Measurements from ENCODE around the gene GOLGA2. TPM values are rescaled to one million over a fixed set of nuclear protein-coding genes. Genes with fewer than 3 reads are reported as not detected.

Gene GOLGA2
- total and polyA plus RNA-seq, 2 of the 4 experiments (the other 2 are of a cell fraction), result 118 to 146 TPM

DNA sequence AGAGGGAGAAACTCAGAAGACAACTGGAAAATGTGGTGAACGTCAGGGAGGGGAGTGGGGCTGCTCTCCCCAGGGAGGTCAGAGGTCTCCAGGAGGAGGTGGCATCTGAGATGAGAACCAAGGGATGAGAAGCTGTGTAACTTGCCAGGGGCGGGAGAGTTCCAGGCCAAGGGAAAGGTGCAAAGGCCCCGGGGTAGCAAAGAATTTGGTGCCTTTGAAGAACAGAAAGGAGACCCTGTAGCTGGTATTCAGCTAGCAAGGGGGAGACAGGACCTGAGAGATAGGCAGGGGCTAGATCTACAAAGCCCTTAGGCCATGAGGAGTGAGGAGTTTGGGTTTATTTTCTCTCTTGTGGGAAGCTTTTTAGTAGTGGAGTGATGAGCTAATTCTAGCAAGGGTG is 69.3 kb downstream of the GOLGA2 start (continued):
- TF ChIP-seq, protein P1, sequence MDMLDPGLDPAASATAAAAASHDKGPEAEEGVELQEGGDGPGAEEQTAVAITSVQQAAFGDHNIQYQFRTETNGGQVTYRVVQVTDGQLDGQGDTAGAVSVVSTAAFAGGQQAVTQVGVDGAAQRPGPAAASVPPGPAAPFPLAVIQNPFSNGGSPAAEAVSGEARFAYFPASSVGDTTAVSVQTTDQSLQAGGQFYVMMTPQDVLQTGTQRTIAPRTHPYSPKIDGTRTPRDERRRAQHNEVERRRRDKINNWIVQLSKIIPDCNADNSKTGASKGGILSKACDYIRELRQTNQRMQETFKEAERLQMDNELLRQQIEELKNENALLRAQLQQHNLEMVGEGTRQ (IDR thresholded peaks at IDR 0.05; ENCODE audit: low read depth, low read length), result no peak

Small RNA genes within 50 kb of the gene (microRNA-seq; reads per million reads assigned to microRNA genes)
- gene MIR199B (ENCODE audit: insufficient read depth in 1 of 2, insufficient read length in 1 of 2, unreplicated experiment in 1 of 2) (416 to 423 reads per million in 2 experiments), gene MIR3154 (ENCODE audit: insufficient read depth in 1 of 2, insufficient read length in 1 of 2, unreplicated experiment in 1 of 2) (1.1 to 6.2 reads per million in 2 experiments)

Small RNA genes within 50 kb of the gene (small RNA-seq; reads per million reads assigned to genes)
- 12.3 to 5,645 (median 1,104) reads per million in 5 experiments for gene MIR199B
- 0 to 0.07 (median 0) reads per million in 5 experiments for gene MIR3154

Other genes with a start within 250 kb of the GOLGA2 start
- gene NAIF1, start 208.7 kb downstream of the GOLGA2 start, total RNA-seq (2012; rRNA removed), result 8.3 and 9.7 TPM in 2 replicates
- gene NAIF1, start 208.7 kb downstream of the GOLGA2 start, polyA plus RNA-seq (2012; rRNA removed), result 10.1 and 10.4 TPM in 2 replicates
- 17.9 and 20.3 TPM in 2 replicates for gene SLC25A25, start 207.8 kb downstream of the GOLGA2 start, total RNA-seq (2012; rRNA removed)
- 14.0 and 19.1 TPM in 2 replicates for gene SLC25A25, start 207.8 kb downstream of the GOLGA2 start, polyA plus RNA-seq (2012; rRNA removed)
- 90.3 and 107 TPM in 2 replicates for gene PTGES2, start 148.3 kb downstream of the GOLGA2 start, total RNA-seq (2012; rRNA removed)
- gene PTGES2, start 148.3 kb downstream of the GOLGA2 start, polyA plus RNA-seq (2012; rRNA removed), result 99.2 and 100 TPM in 2 replicates
- not detected in 2 replicates for gene LCN2, start 126.6 kb downstream of the GOLGA2 start, total RNA-seq (2012; rRNA removed)
- not detected in 2 replicates for gene LCN2, start 126.6 kb downstream of the GOLGA2 start, polyA plus RNA-seq (2012; rRNA removed)
- gene BBLN, start 115.7 kb downstream of the GOLGA2 start, total RNA-seq (2012; rRNA removed), result 25.1 and 27.5 TPM in 2 replicates
- 103 and 146 TPM in 2 replicates for gene BBLN, start 115.7 kb downstream of the GOLGA2 start, polyA plus RNA-seq (2012; rRNA removed)
- gene CIZ1, start 84.4 kb downstream of the GOLGA2 start, total RNA-seq (2012; rRNA removed), result 13.8 and 20.6 TPM in 2 replicates
- gene CIZ1, start 84.4 kb downstream of the GOLGA2 start, polyA plus RNA-seq (2012; rRNA removed), result 51.9 and 54.4 TPM in 2 replicates
- 11.4 and 13.6 TPM in 2 replicates for gene DNM1, start 72.6 kb downstream of the GOLGA2 start, total RNA-seq (2012; rRNA removed)
- 17.7 and 19.3 TPM in 2 replicates for gene DNM1, start 72.6 kb downstream of the GOLGA2 start, polyA plus RNA-seq (2012; rRNA removed)
- gene SWI5, start 269 bp upstream of the GOLGA2 start, total RNA-seq (2012; rRNA removed), result 37.5 and 38.9 TPM in 2 replicates
- 93.5 and 99.7 TPM in 2 replicates for gene SWI5, start 269 bp upstream of the GOLGA2 start, polyA plus RNA-seq (2012; rRNA removed)
- gene TRUB2, start 46.4 kb upstream of the GOLGA2 start, total RNA-seq (2012; rRNA removed), result 16.7 and 21.3 TPM in 2 replicates
- 17.4 and 18.0 TPM in 2 replicates for gene TRUB2, start 46.4 kb upstream of the GOLGA2 start, polyA plus RNA-seq (2012; rRNA removed)
- gene COQ4, start 46.8 kb upstream of the GOLGA2 start, total RNA-seq (2012; rRNA removed), result 20.0 and 20.1 TPM in 2 replicates
- gene COQ4, start 46.8 kb upstream of the GOLGA2 start, polyA plus RNA-seq (2012; rRNA removed), result 40.7 and 41.4 TPM in 2 replicates
- 9.2 and 9.7 TPM in 2 replicates for gene SLC27A4, start 64.5 kb upstream of the GOLGA2 start, total RNA-seq (2012; rRNA removed)
- 13.7 and 14.8 TPM in 2 replicates for gene SLC27A4, start 64.5 kb upstream of the GOLGA2 start, polyA plus RNA-seq (2012; rRNA removed)
- 20.6 and 33.2 TPM in 2 replicates for gene URM1, start 95.4 kb upstream of the GOLGA2 start, total RNA-seq (2012; rRNA removed)
- 66.9 and 75.6 TPM in 2 replicates for gene URM1, start 95.4 kb upstream of the GOLGA2 start, polyA plus RNA-seq (2012; rRNA removed)
- 15.1 and 16.1 TPM in 2 replicates for gene CERCAM, start 144.8 kb upstream of the GOLGA2 start, total RNA-seq (2012; rRNA removed)
- 118 and 146 TPM in 2 replicates for gene CERCAM, start 144.8 kb upstream of the GOLGA2 start, polyA plus RNA-seq (2012; rRNA removed)
- gene ODF2, start 180.0 kb upstream of the GOLGA2 start, total RNA-seq (2012; rRNA removed), result 46.4 and 59.2 TPM in 2 replicates
- 34.9 and 40.2 TPM in 2 replicates for gene ODF2, start 180.0 kb upstream of the GOLGA2 start, polyA plus RNA-seq (2012; rRNA removed)
- gene GLE1, start 228.7 kb upstream of the GOLGA2 start, total RNA-seq (2012; rRNA removed), result 35.3 and 39.4 TPM in 2 replicates
- 13.2 and 14.3 TPM in 2 replicates for gene GLE1, start 228.7 kb upstream of the GOLGA2 start, polyA plus RNA-seq (2012; rRNA removed)